ENCODE measurements around the gene PLPP4. TPM values are rescaled to one million over a fixed set of nuclear protein-coding genes. Genes with fewer than 3 reads are reported as not detected.
A peak's percentile ranks its signal among the peaks of the same experiment; 100 is the strongest.

Gene PLPP4
- total RNA-seq, 1 experiment from 2014 or later, result 1.3 TPM

GRCh38 chr10:120586471-120586872, 129.4 kb downstream of the PLPP4 start:
- ChIA-PET POLR2A (interaction anchor here (1.4 kb wide), 1 partner anchor 11 kb away, joined by 4 read pairs; no protein-coding TSS in a partner anchor), CTCF (interaction anchor here (2.0 kb wide), 1 partner anchor 163 kb away, joined by 7 read pairs; no protein-coding TSS in a partner anchor)
- Mint-ChIP-seq H3K4me3 (ENCODE audit: unreplicated experiment) (no peak overlapping the region), H3K27ac (ENCODE audit: low read depth, unreplicated experiment) (no peak overlapping the region), H3K9me3 (ENCODE audit: unreplicated experiment) (no peaks in the 10 kb centered on the region), H3K27me3 (ENCODE audit: insufficient read depth, unreplicated experiment) (peaks cover 81% of the 10 kb centered on the region), H3K4me1 (ENCODE audit: insufficient read depth, unreplicated experiment) (no peaks in the 10 kb centered on the region), H3K36me3 (ENCODE audit: insufficient read depth, unreplicated experiment) (no peaks in the 10 kb centered on the region)
- intact Hi-C loops (cut with micrococcal nuclease), result loop anchor here (5.0 kb wide), 2 partner anchors 79 to 164 kb away; no protein-coding TSS in a partner anchor
- BruUV-seq (replicated peaks), result no TSS peak
- DNase-seq (ENCODE audit: unreplicated experiment), result peak; percentile 55
- TF ChIP-seq, protein P1, sequence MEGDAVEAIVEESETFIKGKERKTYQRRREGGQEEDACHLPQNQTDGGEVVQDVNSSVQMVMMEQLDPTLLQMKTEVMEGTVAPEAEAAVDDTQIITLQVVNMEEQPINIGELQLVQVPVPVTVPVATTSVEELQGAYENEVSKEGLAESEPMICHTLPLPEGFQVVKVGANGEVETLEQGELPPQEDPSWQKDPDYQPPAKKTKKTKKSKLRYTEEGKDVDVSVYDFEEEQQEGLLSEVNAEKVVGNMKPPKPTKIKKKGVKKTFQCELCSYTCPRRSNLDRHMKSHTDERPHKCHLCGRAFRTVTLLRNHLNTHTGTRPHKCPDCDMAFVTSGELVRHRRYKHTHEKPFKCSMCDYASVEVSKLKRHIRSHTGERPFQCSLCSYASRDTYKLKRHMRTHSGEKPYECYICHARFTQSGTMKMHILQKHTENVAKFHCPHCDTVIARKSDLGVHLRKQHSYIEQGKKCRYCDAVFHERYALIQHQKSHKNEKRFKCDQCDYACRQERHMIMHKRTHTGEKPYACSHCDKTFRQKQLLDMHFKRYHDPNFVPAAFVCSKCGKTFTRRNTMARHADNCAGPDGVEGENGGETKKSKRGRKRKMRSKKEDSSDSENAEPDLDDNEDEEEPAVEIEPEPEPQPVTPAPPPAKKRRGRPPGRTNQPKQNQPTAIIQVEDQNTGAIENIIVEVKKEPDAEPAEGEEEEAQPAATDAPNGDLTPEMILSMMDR (IDR thresholded peaks at IDR 0.05; ENCODE audit: unreplicated experiment), result no peak

GRCh38 chr10:120587061-120587460, 130.0 kb downstream of the PLPP4 start:
- Mint-ChIP-seq H3K4me1 (ENCODE audit: insufficient read depth, unreplicated experiment) (no peaks in the 10 kb centered on the region), H3K9me3 (ENCODE audit: unreplicated experiment) (no peaks in the 10 kb centered on the region), H3K27me3 (ENCODE audit: insufficient read depth, unreplicated experiment) (peaks cover 81% of the 10 kb centered on the region), H3K36me3 (ENCODE audit: insufficient read depth, unreplicated experiment) (no peaks in the 10 kb centered on the region), H3K27ac (ENCODE audit: low read depth, unreplicated experiment) (no peak overlapping the region), H3K4me3 (ENCODE audit: unreplicated experiment) (no peak overlapping the region)
- POLR2A ChIA-PET, result interaction anchor here (1.4 kb wide), 1 partner anchor 10 kb away, joined by 4 read pairs; no protein-coding TSS in a partner anchor
- DNase-seq (ENCODE audit: unreplicated experiment), result no peak
- CTCF ChIA-PET, result interaction anchor here (2.0 kb wide), 1 partner anchor 164 kb away, joined by 7 read pairs; no protein-coding TSS in a partner anchor
- TF ChIP-seq, protein P1 (IDR thresholded peaks at IDR 0.05; ENCODE audit: unreplicated experiment), result no peak
- no TSS peak for BruUV-seq (replicated peaks)
- intact Hi-C loops (cut with micrococcal nuclease), result loop anchor here (5.0 kb wide), 2 partner anchors 80 to 165 kb away; no protein-coding TSS in a partner anchor

- peaks cover 81% of the 10 kb centered on the region for H3K27me3 Mint-ChIP-seq (ENCODE audit: insufficient read depth, unreplicated experiment)
- TF ChIP-seq, protein P1 (IDR thresholded peaks at IDR 0.05; ENCODE audit: unreplicated experiment), result no peak
- intact Hi-C loops (cut with micrococcal nuclease), result loop anchor here (5.0 kb wide), 2 partner anchors 81 to 166 kb away; no protein-coding TSS in a partner anchor
- POLR2A ChIA-PET, result no interaction called here
- H3K9me3 Mint-ChIP-seq (ENCODE audit: unreplicated experiment), result no peaks in the 10 kb centered on the region
- H3K4me3 Mint-ChIP-seq (ENCODE audit: unreplicated experiment), result no peak overlapping the region
- H3K4me1 Mint-ChIP-seq (ENCODE audit: insufficient read depth, unreplicated experiment), result no peaks in the 10 kb centered on the region
- H3K27ac Mint-ChIP-seq (ENCODE audit: low read depth, unreplicated experiment), result no peak overlapping the region
- CTCF ChIA-PET, result interaction anchor here (0.5 kb wide), 1 partner anchor 10 kb away, joined by 4 read pairs; no protein-coding TSS in a partner anchor
- BruUV-seq (replicated peaks), result no TSS peak
- DNase-seq (ENCODE audit: unreplicated experiment), result no peak
- no peaks in the 10 kb centered on the region for H3K36me3 Mint-ChIP-seq (ENCODE audit: insufficient read depth, unreplicated experiment)
These were observed 131.3 kb downstream of the PLPP4 start for GRCh38 chr10:120588311-120588710.

DNA sequence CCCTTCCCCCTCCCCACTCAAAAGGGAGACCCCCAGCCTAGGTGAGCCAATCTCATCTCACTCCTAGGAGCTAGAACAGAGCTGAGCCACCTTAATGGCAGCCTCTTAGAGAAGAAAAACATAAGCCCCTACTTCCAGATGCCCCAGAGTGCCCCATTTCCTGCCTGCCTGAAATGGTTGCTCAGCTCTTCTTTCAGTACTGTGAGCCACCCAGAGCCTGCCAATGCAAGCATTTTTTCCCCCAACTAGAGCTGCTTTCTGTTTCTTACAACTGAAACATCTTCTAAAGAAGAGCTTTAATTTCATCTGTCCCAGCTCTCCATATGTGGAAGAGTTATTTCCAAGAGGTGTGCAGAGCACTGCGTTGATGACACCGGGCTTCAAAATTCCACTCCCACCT, 136.7 kb downstream of the PLPP4 start:
- intact Hi-C loops (cut with micrococcal nuclease), result no loop called here
- no peaks in the 10 kb centered on the region for H3K9me3 Mint-ChIP-seq (ENCODE audit: unreplicated experiment)
- no peaks in the 10 kb centered on the region for H3K36me3 Mint-ChIP-seq (ENCODE audit: insufficient read depth, unreplicated experiment)
- no peak overlapping the region for H3K27ac Mint-ChIP-seq (ENCODE audit: low read depth, unreplicated experiment)
- DNase-seq (ENCODE audit: unreplicated experiment), result no peak
- no peak overlapping the region for H3K4me3 Mint-ChIP-seq (ENCODE audit: unreplicated experiment)
- peaks cover 51% of the 10 kb centered on the region for H3K27me3 Mint-ChIP-seq (ENCODE audit: insufficient read depth, unreplicated experiment)
- ChIA-PET CTCF (interaction anchor here (0.7 kb wide), 1 partner anchor 89 kb away, joined by 3 read pairs; no protein-coding TSS in a partner anchor), POLR2A (no interaction called here)
- BruUV-seq (replicated peaks), result no TSS peak
- TF ChIP-seq, protein P1 (IDR thresholded peaks at IDR 0.05; ENCODE audit: unreplicated experiment), result no peak
- H3K4me1 Mint-ChIP-seq (ENCODE audit: insufficient read depth, unreplicated experiment), result no peaks in the 10 kb centered on the region

Measured in MCF 10A (cell line).